Kidney epithelial cell (primary cell): Measurements from ENCODE around the gene SCN10A. TPM values are rescaled to one million over a fixed set of nuclear protein-coding genes. Genes with fewer than 3 reads are reported as not detected.

ENCODE experiments used
- DNase-seq: peaks from one replicate; pipeline ENCODE4 v3.0.0-alpha.2; 2010; ENCODE audit warnings: low read depth
- H3K27me3 ChIP-seq: 2 replicates; pipeline ENCODE4 v1.6.0; 2011; ENCODE audit warnings: low read length; ENCODE audit not compliant: control insufficient read depth, insufficient read depth
- H3K36me3 ChIP-seq: 2 replicates; pipeline ENCODE4 v1.5.1; 2011; ENCODE audit warnings: low read length; ENCODE audit not compliant: control insufficient read depth, insufficient read depth
- H3K4me3 ChIP-seq: 2 replicates; pipeline ENCODE4 v1.5.1; 2011; ENCODE audit warnings: low read depth, mild to moderate bottlenecking, control low read depth, low read length
- CTCF ChIP-seq: IDR thresholded peaks from 2 replicates; pipeline ENCODE4 v1.5.1; 2011; ENCODE audit warnings: mild to moderate bottlenecking, moderate library complexity, low read length, control low read depth, inconsistent platforms; ENCODE audit not compliant: insufficient read depth, poor library complexity, severe bottlenecking
- total RNA-seq: library from RNA; depleted of rRNA; stranded (reverse); fragments of >200 nt; gene quantifications from 2 replicates; pipeline ENCODE4 v1.2.3, GENCODE V29; 2015

The SCN10A gene
- total RNA-seq, 1 donor from 2014 or later, result not detected

- H3K4me3 ChIP-seq, result no peak overlapping the region
- H3K27me3 ChIP-seq, result no peaks in the 10 kb centered on the region
- DNase-seq, result no peak
- no peaks in the 10 kb centered on the region for H3K36me3 ChIP-seq
- TF ChIP-seq CTCF, result no peak
Measured at GRCh38 chr3:38725726-38726419, 90.1 kb downstream of the SCN10A start.

- DNase-seq, result no peak
- Histone ChIP-seq H3K36me3 (no peaks in the 10 kb centered on the region), H3K27me3 (no peaks in the 10 kb centered on the region), H3K4me3 (no peak overlapping the region)
- TF ChIP-seq CTCF, result no peak
Measured at GRCh38 chr3:38724392-38724736, 91.7 kb downstream of the SCN10A start.

- no peaks in the 10 kb centered on the region for H3K36me3 ChIP-seq
- no peaks in the 10 kb centered on the region for H3K27me3 ChIP-seq
- TF ChIP-seq CTCF, result no peak
- DNase-seq, result no peak
- H3K4me3 ChIP-seq, result no peak overlapping the region
Measured at GRCh38 chr3:38723569-38724391, 92.2 kb downstream of the SCN10A start.

- no peaks in the 10 kb centered on the region for H3K36me3 ChIP-seq
- no peak for DNase-seq
- no peak overlapping the region for H3K4me3 ChIP-seq
- TF ChIP-seq CTCF, result no peak
- no peaks in the 10 kb centered on the region for H3K27me3 ChIP-seq
Measured at GRCh38 chr3:38722781-38723568, 93.0 kb downstream of the SCN10A start.

- no peaks in the 10 kb centered on the region for H3K36me3 ChIP-seq
- no peak for TF ChIP-seq CTCF
- H3K27me3 ChIP-seq, result no peaks in the 10 kb centered on the region
- DNase-seq, result no peak
- H3K4me3 ChIP-seq, result no peak overlapping the region
Measured at GRCh38 chr3:38721207-38721772, 94.7 kb downstream of the SCN10A start.
